Gastrocnemius medialis (tissue), 4 donors: Measurements from ENCODE around the gene RPS15.

ENCODE experiments used
- POLR2A ChIP-seq, 2 donors: fragments of 450-650 bp; IDR thresholded peaks; one replicate each; pipeline ENCODE4 v1.6.1; 2017; ENCODE audit warnings: antibody characterized with exemption in 2 of 2, mild to moderate bottlenecking in 2 of 2, moderate library complexity in 2 of 2
- TF ChIP-seq, protein P1 (sequence below), 5 experiments: fragments of 450-650 bp in 3 of 5; fragments of 200-600 bp in 2 of 5; sonication (generic) in 2 of 5; IDR thresholded peaks in 4 of 5; conservative IDR thresholded peaks in 1 of 5; 1 replicate in 4 of 5; 2 replicates in 1 of 5; pipeline ENCODE4 v1.5.1; 2016 to 2019; ENCODE audit warnings: antibody characterized with exemption in 5 of 5, mild to moderate bottlenecking in 3 of 5, moderate library complexity in 3 of 5

DNA sequence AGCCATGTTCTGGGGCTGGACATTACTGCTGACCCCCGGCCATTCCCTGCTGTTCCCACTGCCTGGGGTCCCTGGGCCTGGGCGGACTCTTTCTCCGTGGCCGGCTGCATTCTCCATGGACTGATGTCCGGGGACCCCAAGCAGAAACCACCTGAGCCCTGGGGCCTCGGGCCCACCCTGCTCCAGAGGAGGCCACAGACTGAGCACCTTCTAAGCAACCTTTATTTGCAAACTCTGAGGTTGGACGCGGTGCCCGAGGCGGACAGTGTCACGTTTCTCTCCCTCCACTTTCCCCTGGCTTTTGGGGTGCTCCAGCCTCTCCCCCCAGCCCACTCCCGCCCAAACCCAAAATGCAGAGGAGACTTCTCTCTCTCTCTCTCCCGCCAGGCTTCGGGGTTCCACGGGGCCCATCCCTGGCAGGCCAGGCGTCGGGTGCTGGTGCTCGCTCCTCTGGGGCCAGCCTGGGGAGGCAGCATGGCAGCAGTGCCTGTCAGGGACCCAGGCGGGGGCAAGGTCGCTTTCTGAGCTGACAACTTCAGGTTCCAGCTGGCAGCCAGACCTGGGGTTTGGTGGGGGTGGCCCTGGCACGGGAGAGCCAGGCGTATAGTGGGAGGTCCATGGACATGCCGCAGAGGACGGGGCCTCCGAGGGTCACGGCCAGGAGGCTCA is 43.2 kb downstream of the RPS15 start:
- TF ChIP-seq, protein P1, sequence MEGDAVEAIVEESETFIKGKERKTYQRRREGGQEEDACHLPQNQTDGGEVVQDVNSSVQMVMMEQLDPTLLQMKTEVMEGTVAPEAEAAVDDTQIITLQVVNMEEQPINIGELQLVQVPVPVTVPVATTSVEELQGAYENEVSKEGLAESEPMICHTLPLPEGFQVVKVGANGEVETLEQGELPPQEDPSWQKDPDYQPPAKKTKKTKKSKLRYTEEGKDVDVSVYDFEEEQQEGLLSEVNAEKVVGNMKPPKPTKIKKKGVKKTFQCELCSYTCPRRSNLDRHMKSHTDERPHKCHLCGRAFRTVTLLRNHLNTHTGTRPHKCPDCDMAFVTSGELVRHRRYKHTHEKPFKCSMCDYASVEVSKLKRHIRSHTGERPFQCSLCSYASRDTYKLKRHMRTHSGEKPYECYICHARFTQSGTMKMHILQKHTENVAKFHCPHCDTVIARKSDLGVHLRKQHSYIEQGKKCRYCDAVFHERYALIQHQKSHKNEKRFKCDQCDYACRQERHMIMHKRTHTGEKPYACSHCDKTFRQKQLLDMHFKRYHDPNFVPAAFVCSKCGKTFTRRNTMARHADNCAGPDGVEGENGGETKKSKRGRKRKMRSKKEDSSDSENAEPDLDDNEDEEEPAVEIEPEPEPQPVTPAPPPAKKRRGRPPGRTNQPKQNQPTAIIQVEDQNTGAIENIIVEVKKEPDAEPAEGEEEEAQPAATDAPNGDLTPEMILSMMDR (IDR thresholded peaks at IDR 0.05 in 4 of 5, conservative IDR thresholded peaks at IDR 0.05 in 1 of 5): no peak
- no peak for TF ChIP-seq POLR2A (IDR thresholded peaks at IDR 0.05)
